Measurements from ENCODE around the gene FARS2. TPM values are rescaled to one million over a fixed set of nuclear protein-coding genes. Genes with fewer than 3 reads are reported as not detected.

The FARS2 gene
- total and polyA plus RNA-seq, 11 donors: 11.4 to 24.6 (median 20.5) TPM

- TF ChIP-seq CTCF (IDR thresholded peaks at IDR 0.05): peak in 1 of 12 donors; percentile 2
- TF ChIP-seq POLR2A (IDR thresholded peaks at IDR 0.05): no peak
- no peak for DNase-seq
- H3K4me3 ChIP-seq: no peak overlapping the region
- H3K27me3 ChIP-seq: no peaks in the 10 kb centered on the region
- intact Hi-C loops (cut with DNase I): loop anchor here in 2 of 10 donors (5.0 to 10.0 kb wide), 2 partner anchors 106 to 756 kb away; partner anchors contain the start of gene NRN1 (in 1 of the 2)
- H3K36me3 ChIP-seq: peaks cover 0 to 16% (median 3%) of the 10 kb centered on the region in 9 donors
- no peak overlapping the region for H3K27ac ChIP-seq
- no peak for ATAC-seq
- H3K4me1 ChIP-seq: no peaks in the 10 kb centered on the region
- 87 to 91% (median 90%) methylated on average over 4 of the region's 4 CpGs for WGBS, 4 donors
- H3K9me3 ChIP-seq: no peaks in the 10 kb centered on the region
These were observed 10.4 kb upstream of the FARS2 start for GRCh38 chr6:5250911-5251310.

GRCh38 chr6:5256952-5257351 is 4.4 kb upstream of the FARS2 start:
- WGBS, 4 donors: 87 to 94% (median 94%) methylated on average over 3 of the region's 3 CpGs
- intact Hi-C loops (cut with DNase I): loop anchor here in 2 of 10 donors (5.0 to 10.0 kb wide), 2 partner anchors 112 to 115 kb away; no protein-coding TSS in a partner anchor
- no peaks in the 10 kb centered on the region for H3K27me3 ChIP-seq
- no peaks in the 10 kb centered on the region for H3K9me3 ChIP-seq
- DNase-seq (no peak), ATAC-seq (no peak)
- TF ChIP-seq CTCF (IDR thresholded peaks at IDR 0.05) (no peak), POLR2A (IDR thresholded peaks at IDR 0.05) (no peak)
- no peak overlapping the region for H3K27ac ChIP-seq
- peaks cover 0 to 12% (median 8%) of the 10 kb centered on the region in 12 donors for H3K4me1 ChIP-seq
- peaks cover 0 to 19% (median 3%) of the 10 kb centered on the region in 9 donors for H3K36me3 ChIP-seq
- no peak overlapping the region for H3K4me3 ChIP-seq

- peaks cover 0 to 18% (median 3%) of the 10 kb centered on the region in 9 donors for H3K36me3 ChIP-seq
- H3K4me3 ChIP-seq: no peak overlapping the region
- H3K9me3 ChIP-seq: no peaks in the 10 kb centered on the region
- no peak overlapping the region for H3K27ac ChIP-seq
- no peaks in the 10 kb centered on the region for H3K27me3 ChIP-seq
- H3K4me1 ChIP-seq: peaks cover 0 to 16% (median 10%) of the 10 kb centered on the region in 12 donors
- intact Hi-C loops (cut with DNase I): loop anchor here in 2 of 10 donors (5.0 to 10.0 kb wide), 2 partner anchors 113 to 115 kb away; no protein-coding TSS in a partner anchor
- 97 to 100% (median 97%) methylated on average over 8 of the region's 8 CpGs for WGBS, 4 donors
- no peak for TF ChIP-seq POLR2A (IDR thresholded peaks at IDR 0.05)
- no peak for TF ChIP-seq CTCF (IDR thresholded peaks at IDR 0.05)
- DNase-seq (no peak), ATAC-seq (no peak)
These were observed 3.9 kb upstream of the FARS2 start for GRCh38 chr6:5257400-5257799.

- Histone ChIP-seq H3K4me1 (peaks cover 0 to 23% (median 16%) of the 10 kb centered on the region in 12 donors), H3K4me3 (peak overlapping the region in 5 of 12 donors; percentile 69 to 88 (median 76)), H3K27ac (peak overlapping the region in 1 of 12 donors; percentile 95), H3K27me3 (no peaks in the 10 kb centered on the region), H3K36me3 (peaks cover 0 to 4% (median 0%) of the 10 kb centered on the region in 9 donors), H3K9me3 (no peaks in the 10 kb centered on the region)
- WGBS, 4 donors: 79 to 85% (median 83%) methylated on average over 3 of the region's 3 CpGs
- TF ChIP-seq POLR2A (IDR thresholded peaks at IDR 0.05) (no peak), CTCF (IDR thresholded peaks at IDR 0.05) (no peak)
- ATAC-seq (no peak), DNase-seq (no peak)
- intact Hi-C loops (cut with DNase I): loop anchor here in 2 of 10 donors (5.0 to 10.0 kb wide), 2 partner anchors 115 to 117 kb away; no protein-coding TSS in a partner anchor
These were observed 1.9 kb upstream of the FARS2 start for GRCh38 chr6:5259428-5259827.
